NCI-H2196 (cell line): ENCODE results near the gene LAPTM4A.
A peak's percentile ranks its signal among the peaks of the same experiment; 100 is the strongest.
"Not testable (repeated sequence)": the region's sequence is repeated elsewhere in the genome, so short reads cannot be mapped to it uniquely, and the experiment has no call there.

Experiments used
- DNase-seq: peaks from one replicate; lab custom pipeline; 2025; ENCODE audit not compliant: unreplicated experiment; lab: John Stamatoyannopoulos, UW

The LAPTM4A gene

GRCh38 chr2:20051532-20052228 lies at the start of gene LAPTM4A:
Gene LAPTM4A (minus strand): TSS chr2:20051628. CDS start chr2:20051520, 108 bp downstream.
- peak; percentile 99 for DNase-seq

GRCh38 chr2:20100711-20101110 lies 49.3 kb upstream of the LAPTM4A start:
- no peak for DNase-seq

GRCh38 chr2:20099780-20100179 lies 48.4 kb upstream of the LAPTM4A start:
- no peak for DNase-seq

- peak; percentile 83 for DNase-seq
Measured at GRCh38 chr2:20097889-20098714, 46.7 kb upstream of the LAPTM4A start.

- no peak for DNase-seq
Measured at GRCh38 chr2:20095469-20095868, 44.0 kb upstream of the LAPTM4A start.

- no peak for DNase-seq
Measured at GRCh38 chr2:20094955-20095354, 43.5 kb upstream of the LAPTM4A start.

GRCh38 chr2:20094142-20094755 lies 42.8 kb upstream of the LAPTM4A start:
- no peak for DNase-seq

- DNase-seq, result peak; percentile 79
Measured at GRCh38 chr2:20093263-20094141, 42.1 kb upstream of the LAPTM4A start.

GRCh38 chr2:20092901-20093235 lies 41.4 kb upstream of the LAPTM4A start:
- DNase-seq, result no peak

- no peak for DNase-seq
Measured at GRCh38 chr2:20092226-20092900, 40.9 kb upstream of the LAPTM4A start.

- no peak for DNase-seq
Measured at GRCh38 chr2:20091305-20091991, 40.0 kb upstream of the LAPTM4A start.

GRCh38 chr2:20089715-20090464 lies 38.5 kb upstream of the LAPTM4A start:
- DNase-seq, result no peak

- DNase-seq, result not testable (repeated sequence)
Measured at GRCh38 chr2:20085909-20086308, 34.5 kb upstream of the LAPTM4A start.

- not testable (repeated sequence) for DNase-seq
Measured at GRCh38 chr2:20082812-20083211, 31.4 kb upstream of the LAPTM4A start.

GRCh38 chr2:20081841-20082240 lies 30.4 kb upstream of the LAPTM4A start:
- DNase-seq, result no peak

- DNase-seq, result no peak
Measured at GRCh38 chr2:20080839-20081415, 29.5 kb upstream of the LAPTM4A start.

- no peak for DNase-seq
Measured at GRCh38 chr2:20080428-20080827, 29.0 kb upstream of the LAPTM4A start.

GRCh38 chr2:20079546-20080115 lies 28.2 kb upstream of the LAPTM4A start:
- no peak for DNase-seq
